GM18951 (cell line): Measurements from ENCODE around the gene BLCAP.
"Not testable (repeated sequence)": the region's sequence is repeated elsewhere in the genome, so short reads cannot be mapped to it uniquely, and the experiment has no call there.

Experiments used
- POLR2A ChIP-seq: IDR thresholded peaks from 4 replicates; pipeline ENCODE4 v1.6.1; 2011; ENCODE audit warnings: mild to moderate bottlenecking; ENCODE audit not compliant: insufficient read length, insufficient read depth; ENCODE audit errors: extremely low read depth
- in situ Hi-C: fragments of 300-500 bp; cut with MboI; formaldehyde crosslinking; loops from one replicate; pipeline ENCODE4 v1.12.0; 2022; ENCODE audit warnings: low sequenced_read_pairs, mixed read lengths, inconsistent platforms; ENCODE audit not compliant: unreplicated experiment

Gene BLCAP

GRCh38 chr20:37565134-37565811, 37.6 kb upstream of the BLCAP start:
- no peak for TF ChIP-seq POLR2A
- in situ Hi-C loops, result loop anchor here (10.0 kb wide), 1 partner anchor 660 kb away; no protein-coding TSS in a partner anchor

GRCh38 chr20:37564388-37565133, 36.9 kb upstream of the BLCAP start:
- in situ Hi-C loops, result loop anchor here (10.0 kb wide), 1 partner anchor 660 kb away; no protein-coding TSS in a partner anchor
- no peak for TF ChIP-seq POLR2A

GRCh38 chr20:37564016-37564387, 36.3 kb upstream of the BLCAP start:
- no peak for TF ChIP-seq POLR2A
- in situ Hi-C loops, result loop anchor here (10.0 kb wide), 1 partner anchor 661 kb away; no protein-coding TSS in a partner anchor

GRCh38 chr20:37562695-37563480, 35.2 kb upstream of the BLCAP start:
- in situ Hi-C loops, result loop anchor here (10.0 kb wide), 1 partner anchor 662 kb away; no protein-coding TSS in a partner anchor
- TF ChIP-seq POLR2A, result no peak

GRCh38 chr20:37560629-37561028, 33.0 kb upstream of the BLCAP start:
- in situ Hi-C loops, result loop anchor here (10.0 kb wide), 1 partner anchor 664 kb away; no protein-coding TSS in a partner anchor
- TF ChIP-seq POLR2A, result no peak

- no peak for TF ChIP-seq POLR2A
- in situ Hi-C loops, result loop anchor here (10.0 kb wide), 1 partner anchor 665 kb away; no protein-coding TSS in a partner anchor
These were observed 31.8 kb upstream of the BLCAP start for GRCh38 chr20:37559312-37560027.

GRCh38 chr20:37558779-37559178, 31.1 kb upstream of the BLCAP start:
- in situ Hi-C loops, result no loop called here

GRCh38 chr20:37558306-37558705, 30.6 kb upstream of the BLCAP start:
- TF ChIP-seq POLR2A, result no peak
- in situ Hi-C loops, result no loop called here

More at GRCh38 chr20:37558779-37559178, 31.1 kb upstream of the BLCAP start:
- no peak for TF ChIP-seq POLR2A

- no peak for TF ChIP-seq POLR2A
- in situ Hi-C loops, result no loop called here
These were observed 28.9 kb upstream of the BLCAP start for GRCh38 chr20:37556538-37556937.

GRCh38 chr20:37554721-37555298, 27.1 kb upstream of the BLCAP start:
- in situ Hi-C loops, result not testable (repeated sequence)

- TF ChIP-seq POLR2A, result no peak
- in situ Hi-C loops, result no loop called here
These were observed 24.7 kb upstream of the BLCAP start for GRCh38 chr20:37552415-37552814.

- in situ Hi-C loops, result not testable (repeated sequence)
These were observed 24.0 kb upstream of the BLCAP start for GRCh38 chr20:37551660-37552059.

GRCh38 chr20:37550101-37550920, 22.6 kb upstream of the BLCAP start:
- in situ Hi-C loops, result not testable (repeated sequence)
